ENCODE results near the gene HLF.

HLF gene, protein sequence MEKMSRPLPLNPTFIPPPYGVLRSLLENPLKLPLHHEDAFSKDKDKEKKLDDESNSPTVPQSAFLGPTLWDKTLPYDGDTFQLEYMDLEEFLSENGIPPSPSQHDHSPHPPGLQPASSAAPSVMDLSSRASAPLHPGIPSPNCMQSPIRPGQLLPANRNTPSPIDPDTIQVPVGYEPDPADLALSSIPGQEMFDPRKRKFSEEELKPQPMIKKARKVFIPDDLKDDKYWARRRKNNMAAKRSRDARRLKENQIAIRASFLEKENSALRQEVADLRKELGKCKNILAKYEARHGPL

DNA sequence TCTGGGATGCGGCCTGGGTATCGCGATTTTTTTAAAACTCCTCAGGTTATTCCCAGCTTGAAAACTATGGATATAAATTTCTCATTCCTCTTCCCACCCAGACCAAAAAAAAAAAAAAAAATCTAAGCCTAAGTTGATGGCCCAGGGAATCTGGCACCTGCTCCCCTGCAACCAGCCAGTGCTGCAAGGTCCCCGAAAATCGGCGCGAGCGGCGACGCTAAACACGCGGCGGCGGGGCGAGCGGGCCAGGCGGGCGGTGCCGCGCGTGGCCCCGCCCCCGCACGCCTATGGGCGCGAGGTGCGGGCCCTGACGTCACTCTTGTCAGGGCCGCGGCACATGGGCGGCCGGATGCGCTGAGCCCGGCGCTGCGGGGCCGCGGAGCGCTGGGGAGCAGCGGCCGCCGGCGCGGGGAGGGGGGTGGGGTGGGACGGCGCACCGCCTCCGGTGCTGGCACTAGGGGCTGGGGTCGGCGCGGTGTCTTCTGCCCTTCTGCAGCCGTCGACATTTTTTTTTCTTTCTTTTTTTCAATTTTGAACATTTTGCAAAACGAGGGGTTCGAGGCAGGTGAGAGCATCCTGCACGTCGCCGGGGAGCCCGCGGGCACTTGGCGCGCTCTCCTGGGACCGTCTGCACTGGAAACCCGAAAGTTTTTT lies at the start of gene HLF:
Gene HLF, plus strand, starts transcription at position 316 of the 654 bp plus-strand sequence. CDS start 525 bp downstream, outside the sequence.
- peak; percentile 36 for DNase-seq

- DNase-seq = no peak
Measured at GRCh38 chr17:55215711-55216110, 49.0 kb upstream of the HLF start.

- no peak for DNase-seq
Measured at GRCh38 chr17:55216888-55217287, 47.9 kb upstream of the HLF start.

DNA sequence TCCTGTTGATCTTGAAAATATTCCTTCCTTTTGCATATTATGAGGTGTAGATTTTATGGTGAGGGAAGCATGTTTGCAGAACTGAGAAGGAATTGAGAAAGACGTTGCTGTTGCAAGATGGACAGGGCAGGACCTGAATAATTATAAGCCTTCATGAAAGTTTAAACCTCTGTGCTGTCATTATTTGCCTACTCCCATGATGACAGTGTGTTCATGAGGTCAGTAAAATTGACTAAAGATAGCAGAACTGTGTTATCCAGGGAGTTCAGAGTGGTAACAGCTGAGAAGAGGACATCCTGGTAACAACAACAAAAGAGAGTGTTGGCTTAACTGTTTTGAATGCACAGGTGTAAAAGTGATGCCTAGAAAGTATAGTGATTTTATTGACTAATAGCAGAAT lies 45.3 kb upstream of the HLF start:
- DNase-seq = no peak

- no peak for DNase-seq
Measured at GRCh38 chr17:55219934-55220333, 44.8 kb upstream of the HLF start.

- DNase-seq = no peak
Measured at GRCh38 chr17:55223524-55223923, 41.2 kb upstream of the HLF start.

GRCh38 chr17:55224746-55225145 lies 40.0 kb upstream of the HLF start:
- no peak for DNase-seq

GRCh38 chr17:55225237-55225636 lies 39.5 kb upstream of the HLF start:
- no peak for DNase-seq

GRCh38 chr17:55228683-55229192 lies 36.0 kb upstream of the HLF start:
- no peak for DNase-seq

GRCh38 chr17:55229276-55229675 lies 35.5 kb upstream of the HLF start:
- no peak for DNase-seq

GRCh38 chr17:55230716-55231115 lies 34.0 kb upstream of the HLF start:
- no peak for DNase-seq

DNA sequence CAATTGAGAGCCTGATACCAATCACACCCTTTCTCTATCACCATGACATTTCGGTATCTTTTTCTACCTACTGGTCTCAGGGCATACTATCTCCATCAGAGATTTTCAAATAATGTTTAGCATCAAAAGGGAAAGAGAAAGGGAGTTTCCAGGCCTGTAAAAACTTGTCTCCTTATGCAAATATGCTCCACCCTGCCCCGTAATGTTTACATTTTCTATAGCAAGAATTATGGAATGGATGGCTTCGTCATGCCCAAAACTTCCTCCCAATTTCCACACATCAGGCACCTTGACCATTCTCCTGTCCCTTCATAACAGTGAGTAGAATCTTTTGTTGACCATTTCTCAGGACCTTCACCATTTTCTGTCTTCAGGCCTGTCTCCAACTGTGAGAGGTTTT lies 30.9 kb upstream of the HLF start:
- no peak for DNase-seq

- no peak for DNase-seq
Measured at GRCh38 chr17:55236316-55236715, 28.4 kb upstream of the HLF start.

GRCh38 chr17:55237268-55237667 lies 27.5 kb upstream of the HLF start:
- DNase-seq = peak; percentile 3

DNA sequence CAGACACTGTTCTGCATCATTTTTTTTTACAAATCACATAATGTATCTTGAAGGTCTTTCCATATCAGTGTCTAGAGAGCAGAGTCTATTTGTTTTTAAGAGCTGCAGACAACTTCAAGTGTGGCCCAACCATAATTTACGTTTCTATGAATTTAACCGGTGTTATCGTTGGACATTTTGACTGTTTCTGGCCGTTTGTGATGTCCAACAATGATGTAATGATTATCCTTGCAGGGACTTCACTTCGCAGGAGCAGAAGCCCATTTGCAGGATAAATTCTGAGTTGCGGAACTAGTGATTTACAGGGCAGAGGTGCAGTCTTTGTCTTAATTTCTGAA lies 26.9 kb upstream of the HLF start:
- DNase-seq = no peak

DNA sequence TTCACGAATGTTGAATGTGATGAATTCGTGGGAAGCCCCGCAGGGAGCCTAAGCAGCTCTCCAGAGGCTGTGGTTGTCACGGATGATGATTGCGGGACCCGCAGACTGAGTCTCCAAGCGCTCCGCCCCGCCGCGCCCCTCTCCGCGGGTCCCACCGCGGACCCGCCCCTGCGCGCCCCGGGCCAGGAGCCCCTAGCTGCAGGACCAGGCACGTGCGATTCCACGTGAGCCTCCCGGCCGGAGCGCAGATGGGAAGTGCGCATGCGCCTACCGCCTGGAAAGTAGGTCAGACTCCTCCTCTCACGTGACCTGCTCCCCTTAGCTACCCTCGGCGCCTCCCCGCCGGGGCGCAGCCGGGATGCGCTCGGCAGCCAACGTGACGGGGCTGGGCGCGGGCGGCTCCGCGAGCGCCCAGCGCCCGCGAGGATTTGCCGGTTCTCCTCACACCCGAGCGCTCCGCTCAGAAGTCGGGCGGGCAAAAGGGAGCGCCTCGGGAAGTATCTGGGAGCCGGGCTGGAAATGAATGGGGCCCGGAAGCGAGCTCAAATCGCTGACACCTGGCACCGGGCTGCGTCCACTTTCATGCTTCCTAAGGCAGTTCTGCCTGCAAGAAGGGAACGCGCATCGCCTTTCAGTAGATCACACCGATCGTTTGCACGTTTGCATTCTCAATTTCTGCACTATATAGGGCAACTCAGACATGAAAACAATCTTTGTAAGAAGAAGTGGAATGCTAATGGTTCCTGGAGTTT lies 26.4 kb upstream of the HLF start:
- DNase-seq = peak; percentile 87

DNA sequence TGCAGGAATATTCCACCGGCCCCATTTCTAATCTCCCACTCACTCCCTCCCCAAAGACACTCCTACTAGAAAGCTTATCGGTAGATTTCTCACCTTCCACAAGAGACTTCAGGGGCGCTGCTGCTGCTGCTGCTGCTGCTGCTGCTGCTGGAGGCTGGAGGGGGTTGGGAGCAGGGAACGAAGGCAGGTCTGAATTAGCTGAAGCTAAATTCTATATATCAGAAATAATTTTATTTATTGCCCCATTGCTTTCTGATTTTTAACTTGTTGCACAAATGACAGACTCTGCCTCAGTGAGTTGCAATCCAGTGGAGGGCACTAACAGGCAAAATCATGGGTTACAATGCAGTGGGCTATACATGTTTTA lies 25.8 kb upstream of the HLF start:
- no peak for DNase-seq

- DNase-seq = no peak
Measured at GRCh38 chr17:55241097-55241496, 23.7 kb upstream of the HLF start.

GRCh38 chr17:55242476-55242875 lies 22.3 kb upstream of the HLF start:
- DNase-seq = no peak

- no peak for DNase-seq
Measured at GRCh38 chr17:55245986-55246385, 18.8 kb upstream of the HLF start.

- DNase-seq = no peak
Measured at GRCh38 chr17:55246583-55246982, 18.2 kb upstream of the HLF start.

DNA sequence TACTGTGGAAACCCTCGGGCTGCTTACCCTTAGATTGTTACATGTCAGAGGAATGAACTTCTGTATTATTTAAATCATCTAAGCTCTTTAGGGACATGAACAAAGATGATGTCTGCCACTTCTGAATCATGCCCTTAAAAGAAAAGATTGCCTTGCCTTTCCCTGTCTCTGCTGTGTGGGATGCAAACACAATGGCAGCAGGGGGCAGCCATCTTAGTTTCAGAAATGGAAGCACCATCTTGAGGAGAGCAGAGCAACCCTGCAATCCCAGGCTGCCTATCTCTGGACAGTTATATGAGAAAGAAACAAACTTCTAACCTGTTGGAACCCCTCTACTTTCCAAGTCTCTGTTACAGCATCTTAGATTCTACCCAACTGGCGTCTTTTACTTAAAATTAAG lies 16.7 kb upstream of the HLF start:
- no peak for DNase-seq

- no peak for DNase-seq
Measured at GRCh38 chr17:55249861-55250260, 14.9 kb upstream of the HLF start.

DNA sequence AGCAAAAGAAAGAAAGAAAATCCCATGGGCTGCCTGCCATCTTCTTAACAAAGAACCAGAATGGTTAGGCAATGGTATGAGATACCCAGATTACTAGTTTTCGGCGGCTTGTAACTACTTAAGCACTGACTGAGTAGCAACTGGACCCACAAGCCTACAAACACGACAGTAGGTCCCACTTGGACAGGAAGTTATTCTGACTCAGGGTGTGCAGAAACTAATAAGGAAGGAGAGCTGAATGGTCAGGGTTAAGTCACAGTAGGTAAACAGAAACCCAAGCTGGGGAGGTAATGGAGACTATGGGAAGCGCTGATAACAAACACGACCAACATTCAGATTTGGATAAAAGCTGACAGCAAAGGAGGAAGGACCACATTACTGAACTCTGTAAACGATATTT lies 10.4 kb upstream of the HLF start:
- DNase-seq = no peak
